NCI-H345 treated with DMSO at 0.1 percent for 48 hours (cell line): ENCODE measurements around the gene LHPP.

Experiments
- DNase-seq: peaks from one replicate; lab custom pipeline; 2025; ENCODE audit not compliant: unreplicated experiment; lab: John Stamatoyannopoulos, UW

The LHPP gene

DNA sequence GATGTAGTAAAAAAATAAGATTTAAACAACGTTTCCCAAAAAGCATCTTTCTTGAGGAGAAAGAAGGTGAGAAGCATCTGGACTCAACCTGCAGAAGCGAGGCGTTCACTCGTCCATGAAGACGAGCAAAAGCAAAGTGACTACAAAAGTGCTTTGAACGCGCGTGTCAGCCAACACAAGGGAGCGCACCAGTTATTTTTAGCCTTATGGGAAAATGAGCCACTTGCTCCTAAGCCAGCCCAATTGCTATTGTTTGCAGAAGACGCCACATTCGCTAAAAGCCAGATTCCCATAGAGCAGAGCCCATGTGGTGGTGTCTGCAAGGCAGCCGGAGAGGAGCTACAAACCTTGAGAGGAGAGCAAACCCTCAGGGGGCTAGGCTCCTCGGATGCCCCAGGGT lies 160.0 kb downstream of the LHPP start:
- no peak for DNase-seq

- DNase-seq: no peak
Observed at GRCh38 chr10:124622158-124622557, 160.5 kb downstream of the LHPP start.

GRCh38 chr10:124622866-124623536 lies 161.4 kb downstream of the LHPP start:
- no peak for DNase-seq

- no peak for DNase-seq
Observed at GRCh38 chr10:124624006-124624405, 162.4 kb downstream of the LHPP start.

- no peak for DNase-seq
Observed at GRCh38 chr10:124624466-124624865, 162.8 kb downstream of the LHPP start.

DNA sequence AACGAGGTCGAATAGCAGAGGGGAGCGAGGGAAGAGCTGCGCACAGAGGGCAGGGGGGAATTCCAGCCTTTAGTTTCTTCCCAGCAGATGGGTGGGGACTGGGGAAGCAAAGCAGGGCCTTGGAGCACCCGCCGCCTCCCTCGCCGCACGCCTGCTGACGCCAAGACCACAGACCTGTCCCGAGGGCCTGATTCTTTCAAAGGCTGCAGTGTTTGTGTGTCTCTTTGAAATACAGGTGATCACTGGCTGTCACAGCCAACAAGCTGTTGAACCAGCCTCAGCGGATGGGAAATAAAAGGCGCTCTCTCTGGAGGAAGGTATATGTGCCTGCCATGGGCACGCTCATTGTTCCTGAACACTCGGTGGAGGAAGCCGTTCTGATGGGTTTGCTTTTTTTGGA lies 163.3 kb downstream of the LHPP start:
- DNase-seq: no peak

GRCh38 chr10:124625831-124626238 lies 164.2 kb downstream of the LHPP start:
- no peak for DNase-seq

DNA sequence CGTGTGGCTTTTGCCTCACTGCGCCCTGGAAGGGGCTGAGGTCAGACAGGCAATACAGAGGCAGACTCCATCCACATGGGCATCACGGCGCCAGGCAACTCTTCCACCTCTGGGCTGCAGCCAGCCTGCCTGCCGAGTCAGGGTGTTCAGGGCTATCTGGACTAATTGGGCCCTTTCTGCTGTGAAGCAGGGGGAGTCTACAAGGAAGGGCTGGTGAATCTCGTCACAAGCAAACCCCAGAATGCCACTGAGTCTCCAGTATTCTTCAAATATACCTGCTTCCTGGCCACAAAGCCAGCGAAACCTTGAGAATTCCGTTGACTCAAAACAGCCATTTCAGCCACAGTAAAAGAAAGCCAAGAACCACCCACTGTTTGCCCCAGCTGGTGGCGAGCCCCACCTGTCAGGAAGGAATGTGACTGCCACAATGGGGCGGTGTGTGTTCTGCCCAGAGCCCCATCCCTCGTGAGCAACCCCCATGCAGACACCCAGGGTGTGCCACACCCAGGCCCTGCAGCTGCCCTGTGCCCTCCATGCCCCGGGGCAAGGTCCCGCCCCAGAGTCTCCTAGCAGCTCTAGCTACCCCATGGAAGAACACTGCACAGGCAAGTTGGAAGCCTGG lies 165.2 kb downstream of the LHPP start:
- peak; percentile 6 for DNase-seq

DNA sequence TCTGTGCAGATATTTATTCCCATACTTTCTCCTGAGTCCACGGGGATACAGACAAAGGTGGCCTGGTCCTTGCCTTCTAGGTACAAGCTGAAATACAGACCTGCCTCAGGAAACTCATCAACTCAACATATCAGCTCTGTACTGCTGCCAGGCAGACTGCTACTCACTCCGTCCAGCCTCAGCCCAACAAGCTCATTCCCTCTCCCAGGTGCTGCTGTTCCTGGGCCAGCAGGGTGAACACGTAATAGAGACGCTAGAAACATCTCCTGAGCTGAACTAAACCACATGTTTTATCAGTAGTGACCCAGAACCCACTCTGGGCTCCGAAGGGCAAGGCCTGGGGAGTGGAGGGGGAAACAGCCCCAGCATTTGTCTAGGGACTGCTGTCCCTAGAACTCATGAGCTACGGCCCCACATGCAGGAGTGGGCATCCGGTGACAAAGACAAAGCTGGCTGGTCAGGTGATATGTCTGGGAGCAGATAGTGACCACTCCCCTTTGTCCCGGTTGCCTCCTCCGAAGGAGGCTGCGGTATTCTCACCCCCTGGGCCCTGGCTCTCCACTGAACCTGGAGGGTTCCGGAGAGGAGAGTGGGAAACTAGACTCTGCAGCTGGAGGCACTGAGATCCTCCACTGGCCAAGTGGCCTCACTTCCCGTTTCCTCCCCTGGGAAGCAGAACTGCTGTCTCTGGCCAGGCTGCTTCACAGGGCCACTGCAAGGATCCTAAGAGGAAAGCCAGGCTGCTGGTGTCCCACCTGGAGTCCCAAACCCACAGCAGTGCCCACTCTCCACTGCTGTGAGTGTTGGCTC lies 166.4 kb downstream of the LHPP start:
- no peak for DNase-seq

GRCh38 chr10:124628676-124629021 lies 167.0 kb downstream of the LHPP start:
- DNase-seq: no peak

GRCh38 chr10:124629415-124629814 lies 167.8 kb downstream of the LHPP start:
- DNase-seq: no peak

DNA sequence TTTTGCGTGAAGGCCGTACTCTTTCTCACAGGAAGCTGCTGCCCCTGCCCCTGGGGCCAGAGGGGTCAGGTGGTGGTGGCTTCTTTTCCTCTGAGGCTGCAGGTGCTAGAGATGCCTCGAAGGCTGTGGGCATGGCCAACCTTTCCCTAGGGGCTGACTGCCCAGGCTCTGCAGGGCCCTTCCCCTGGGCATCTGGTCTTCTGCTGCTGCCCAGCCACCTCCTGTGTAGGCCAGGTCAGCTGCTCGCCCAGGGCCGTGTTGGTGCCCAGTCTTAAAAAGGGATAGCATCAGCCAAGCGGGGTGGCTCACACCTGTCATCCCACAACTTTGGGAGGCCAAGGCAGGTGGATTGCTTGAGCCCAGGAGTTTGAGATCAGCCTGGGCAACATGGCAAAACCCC lies 168.2 kb downstream of the LHPP start:
- no peak for DNase-seq

DNA sequence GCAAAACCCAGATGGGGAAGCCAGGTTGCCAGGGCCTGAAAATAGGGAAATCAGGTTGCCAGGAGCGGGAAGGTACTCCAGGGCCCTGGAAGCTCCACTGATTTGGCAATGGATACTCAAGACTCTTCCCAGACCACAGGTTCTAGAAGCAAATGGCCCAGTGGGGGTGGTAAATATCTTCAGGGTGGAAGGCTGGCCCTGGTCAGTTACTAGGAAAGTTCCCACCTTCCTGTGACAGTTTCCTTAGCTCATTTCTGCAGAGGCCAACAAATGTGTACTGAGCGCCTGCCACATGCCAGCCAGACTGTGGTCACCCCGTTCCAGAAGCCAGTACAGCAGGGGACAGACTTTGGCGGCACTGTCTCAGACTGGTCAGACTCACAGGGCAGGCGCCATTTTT lies 168.9 kb downstream of the LHPP start:
- DNase-seq: no peak

GRCh38 chr10:124632064-124632531 lies 170.5 kb downstream of the LHPP start:
- no peak for DNase-seq

DNA sequence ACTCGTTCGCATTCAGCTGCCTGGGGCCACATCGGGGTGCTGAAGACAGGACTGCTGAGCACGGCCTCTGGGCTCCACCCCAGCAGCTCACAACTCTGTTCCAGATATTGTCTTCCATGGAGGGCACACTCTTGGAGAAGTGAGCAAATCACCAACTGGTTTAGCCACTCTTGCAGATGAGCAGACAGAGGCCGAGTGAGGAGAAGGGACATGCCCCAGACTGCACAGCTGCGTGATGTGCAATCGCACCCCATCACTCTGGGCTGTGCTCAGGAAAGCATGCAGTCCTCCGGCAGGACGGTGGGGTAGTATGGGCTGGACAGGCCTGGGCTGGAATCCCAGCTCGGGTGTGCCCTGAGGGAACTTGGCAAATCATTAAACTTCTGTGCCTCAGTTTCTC lies 170.9 kb downstream of the LHPP start:
- no peak for DNase-seq

GRCh38 chr10:124636271-124636995 lies 174.8 kb downstream of the LHPP start:
- DNase-seq: no peak

- no peak for DNase-seq
Observed at GRCh38 chr10:124637091-124637700, 175.6 kb downstream of the LHPP start.

DNA sequence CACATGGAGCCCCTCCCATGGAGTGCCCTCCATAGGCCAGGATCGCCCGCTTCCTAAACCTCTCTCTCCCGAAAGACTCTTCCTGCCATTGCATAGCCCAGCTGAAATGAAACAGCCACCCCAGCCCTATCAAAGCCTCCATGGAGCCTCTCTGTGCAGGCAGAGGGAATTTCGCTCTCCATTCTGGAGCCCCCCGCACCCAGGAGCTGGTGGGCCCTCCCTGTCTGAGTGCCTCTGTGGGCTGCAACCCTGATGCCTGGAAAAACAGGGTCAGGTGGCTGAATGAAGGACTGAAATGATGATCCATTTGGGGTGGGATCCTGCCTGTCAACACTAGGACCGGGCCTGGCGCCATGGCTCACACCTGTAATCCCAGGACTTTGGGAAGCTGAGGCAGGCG lies 176.1 kb downstream of the LHPP start:
- DNase-seq: no peak

- no peak for DNase-seq
Observed at GRCh38 chr10:124639206-124639605, 177.6 kb downstream of the LHPP start.

DNA sequence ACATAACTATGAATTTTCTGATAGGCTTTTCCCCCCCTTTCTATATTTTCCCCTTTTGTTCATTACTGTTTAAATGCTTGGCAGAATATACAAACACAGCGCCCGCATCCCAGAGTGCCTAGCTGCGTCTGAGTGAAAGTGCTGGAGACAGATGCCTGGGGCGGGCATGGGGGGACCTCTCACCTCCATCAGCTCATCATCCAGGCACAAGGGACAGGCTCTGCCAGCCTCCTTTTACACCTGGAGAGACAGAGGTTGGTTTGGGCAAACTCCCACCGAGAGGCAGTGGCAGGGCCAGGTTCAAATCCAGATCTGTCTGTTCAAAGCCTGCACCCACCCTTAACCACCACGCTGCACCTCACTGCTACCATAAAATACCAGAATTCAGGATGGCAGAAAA lies 178.0 kb downstream of the LHPP start:
- DNase-seq: no peak

DNA sequence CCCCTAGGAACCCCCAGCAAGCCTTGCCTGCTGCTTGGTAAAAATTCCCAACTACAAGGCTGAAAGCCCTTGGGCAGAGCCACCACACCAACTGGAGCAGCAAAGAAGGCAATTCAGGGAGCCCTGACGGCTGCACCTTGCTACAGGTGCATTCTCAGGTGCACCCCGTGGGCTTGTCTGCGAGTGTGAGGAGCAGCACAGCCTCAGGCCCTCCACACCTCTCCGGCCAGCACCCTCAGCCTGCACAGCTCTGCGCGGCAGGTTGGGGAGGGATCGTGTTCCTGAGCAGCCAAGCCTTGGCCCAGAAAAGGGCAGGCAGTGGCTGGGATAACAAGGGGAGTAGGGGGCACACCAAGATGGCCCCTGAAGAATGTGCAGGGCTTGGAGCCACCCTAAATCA lies 178.4 kb downstream of the LHPP start:
- DNase-seq: no peak
